H1 (cell line): ENCODE results near the gene OR10R2. TPM values are rescaled to one million over a fixed set of nuclear protein-coding genes. Genes with fewer than 3 reads are reported as not detected.

Source experiments
- CHD7 ChIP-seq: fragments of 300-600 bp; sonication (generic); IDR thresholded peaks from 2 replicates; pipeline ENCODE4 v1.7.1; 2012; ENCODE audit warnings: low read length, moderate library complexity, mild to moderate bottlenecking, inconsistent platforms; ENCODE audit not compliant: insufficient replicate concordance
- polyA plus RNA-seq, 7 experiments: library from polyadenylated mRNA; depleted of rRNA in 3 of 7; stranded (reverse) in 5 of 7; unstranded in 2 of 7; fragments of >200 nt in 5 of 7; fragments of 200-250 nt in 2 of 7; gene quantifications; 1 replicate in 5 of 7; 2 replicates in 1 of 7; 4 replicates in 1 of 7; pipeline versions ENCODE4 v1.2.1 to v1.2.3, GENCODE V29; 2011 to 2013; ENCODE audit warnings: missing spikeins in 2 of 7, mixed read lengths in 2 of 7
- total RNA-seq: library from RNA; stranded (reverse); fragmentation: NEBNext Ultra II Directional; extraction: Animal tissue kit (Norgen Biotek cat#: 25700); gene quantifications from 2 replicates; pipeline ENCODE4 v1.2.1, GENCODE V29; 2021

OR10R2 gene
- total and polyA plus RNA-seq, 2 of the 8 experiments (the other 6 are each of a cell fraction or from before 2014, with no cell fraction given): not detected

- TF ChIP-seq CHD7: no peak
These were observed at the start of gene OR10R2 (continued) for GRCh38 chr1:158471920-158472319.
